Smooth muscle cell (in vitro differentiated cells): Measurements from ENCODE around the gene CRB2. TPM values are rescaled to one million over a fixed set of nuclear protein-coding genes. Genes with fewer than 3 reads are reported as not detected.

ENCODE experiments used
- DNase-seq: peaks from one replicate; lab custom pipeline; 2025; ENCODE audit not compliant: unreplicated experiment; lab: John Stamatoyannopoulos, UW
- H2AFZ ChIP-seq: fragments of 200-600 bp; sonication (generic); 2 replicates; pipeline ENCODE4 v1.6.0; 2016; ENCODE audit warnings: antibody characterized with exemption, low read depth, mild to moderate bottlenecking
- H3F3A ChIP-seq: fragments of 200-600 bp; sonication (generic); 2 replicates; pipeline ENCODE4 v1.6.0; 2017; ENCODE audit warnings: antibody characterized with exemption, low read depth
- H3K27ac ChIP-seq: fragments of 200-600 bp; sonication (generic); 2 replicates; pipeline ENCODE4 v1.5.1; 2016; ENCODE audit warnings: low read depth, mild to moderate bottlenecking
- H3K27me3 ChIP-seq: fragments of 200-600 bp; sonication (generic); 2 replicates; pipeline ENCODE4 v1.6.1; 2016; ENCODE audit warnings: low read depth, mild to moderate bottlenecking
- H3K36me3 ChIP-seq: fragments of 200-600 bp; sonication (generic); 2 replicates; pipeline ENCODE4 v1.5.1; 2016; ENCODE audit warnings: low read depth
- H3K4me1 ChIP-seq: fragments of 200-600 bp; sonication (generic); 2 replicates; pipeline ENCODE4 v1.5.1; 2016; ENCODE audit warnings: low read depth
- H3K4me2 ChIP-seq: fragments of 200-600 bp; sonication (generic); 2 replicates; pipeline ENCODE4 v1.6.0; 2016; ENCODE audit warnings: mild to moderate bottlenecking
- H3K4me3 ChIP-seq: fragments of 200-600 bp; sonication (generic); 2 replicates; pipeline ENCODE4 v1.5.1; 2016; ENCODE audit warnings: mild to moderate bottlenecking
- H3K79me2 ChIP-seq: fragments of 200-600 bp; sonication (generic); 2 replicates; pipeline ENCODE4 v1.6.0; 2016; ENCODE audit warnings: low read depth, mild to moderate bottlenecking
- H3K9ac ChIP-seq: fragments of 200-600 bp; sonication (generic); 2 replicates; pipeline ENCODE4 v1.6.0; 2016; ENCODE audit warnings: low read depth
- H3K9me3 ChIP-seq: fragments of 200-600 bp; sonication (generic); replicated peaks from 2 replicates; pipeline ENCODE4 v1.5.1; 2016; ENCODE audit warnings: low read depth
- H4K20me1 ChIP-seq: fragments of 200-600 bp; sonication (generic); 2 replicates; pipeline ENCODE4 v1.6.0; 2016; ENCODE audit warnings: low read depth
- WGBS: methylation state at CpG from one replicate; pipeline ENCODE4 v1.1.7; 2016; ENCODE audit warnings: low lambda C conversion rate; 5-methylcytosine and 5-hydroxymethylcytosine counted together
- polyA plus RNA-seq: library from polyadenylated mRNA; unstranded; fragments of >200 nt; fragmentation: Nextera tagmentation; extraction: Ambion mirVana; gene quantifications from 2 replicates; pipeline ENCODE4 v1.2.1, GENCODE V29; 2016
- total RNA-seq: library from RNA; depleted of rRNA; stranded (reverse); fragments of >200 nt; gene quantifications from 2 replicates; pipeline ENCODE4 v1.2.3, GENCODE V29; 2014
- TF ChIP-seq, protein P1 (sequence below): fragments of 200-600 bp; sonication (generic); IDR thresholded peaks from 2 replicates; pipeline ENCODE4 v1.5.1; 2017; ENCODE audit warnings: borderline replicate concordance, mild to moderate bottlenecking, antibody characterized with exemption; ENCODE audit not compliant: insufficient read depth, poor library complexity, severe bottlenecking

The CRB2 gene
- total and polyA plus RNA-seq, 2 experiments from 2014 or later: 1.7 to 3.1 TPM

DNA sequence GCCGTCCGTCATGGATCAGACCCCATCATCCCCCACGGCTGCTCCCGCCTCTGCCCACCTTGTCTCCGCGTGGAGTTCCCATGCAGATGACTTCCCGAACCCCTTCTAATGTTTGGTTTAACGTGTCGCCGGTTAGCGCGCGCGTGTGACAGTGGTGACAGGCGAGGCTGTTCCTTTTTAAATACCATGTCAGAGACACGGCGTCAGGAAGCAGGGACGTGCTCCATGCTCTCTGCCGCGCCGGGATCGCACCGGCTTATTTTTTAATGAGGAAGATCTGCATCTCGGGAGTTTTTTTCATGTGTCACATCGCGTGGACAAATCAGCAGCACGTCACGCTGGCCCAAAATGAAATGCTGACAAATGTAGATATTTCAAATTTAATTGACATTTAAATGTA lies 35.9 kb downstream of the CRB2 start:
- H3K4me3 ChIP-seq: no peak overlapping the region
- 93% methylated on average over 26 of the region's 28 CpGs for WGBS

DNA sequence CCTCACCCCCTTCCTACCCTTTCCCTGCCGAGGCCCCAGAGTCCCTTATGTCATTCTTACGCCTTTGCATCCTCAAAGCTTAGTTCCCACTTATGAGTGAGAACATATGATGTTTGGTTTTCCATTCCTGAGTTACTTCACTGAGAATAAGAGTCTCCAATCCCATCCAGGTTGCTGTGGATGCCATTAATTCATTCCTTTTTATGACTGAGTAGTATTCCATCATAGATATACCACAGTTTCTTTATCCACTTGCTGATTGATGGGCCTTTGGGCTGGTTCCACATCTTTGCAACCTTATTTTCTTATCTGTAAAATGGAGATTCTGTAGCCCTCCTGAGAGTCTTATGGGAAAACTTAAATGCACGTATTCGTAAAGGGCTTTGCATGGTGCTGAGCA lies 36.8 kb downstream of the CRB2 start:
- Histone ChIP-seq H3K27me3 (no peaks in the 10 kb centered on the region), H3K9ac (no peak overlapping the region), H3F3A (no peaks in the 10 kb centered on the region), H3K79me2 (no peaks in the 10 kb centered on the region), H3K27ac (no peak overlapping the region), H3K4me3 (no peak overlapping the region), H4K20me1 (no peaks in the 10 kb centered on the region), H3K4me2 (no peak overlapping the region), H3K4me1 (no peaks in the 10 kb centered on the region), H3K36me3 (no peaks in the 10 kb centered on the region), H3K9me3 (no peaks in the 10 kb centered on the region), H2AFZ (no peak overlapping the region)
- TF ChIP-seq, protein P1, sequence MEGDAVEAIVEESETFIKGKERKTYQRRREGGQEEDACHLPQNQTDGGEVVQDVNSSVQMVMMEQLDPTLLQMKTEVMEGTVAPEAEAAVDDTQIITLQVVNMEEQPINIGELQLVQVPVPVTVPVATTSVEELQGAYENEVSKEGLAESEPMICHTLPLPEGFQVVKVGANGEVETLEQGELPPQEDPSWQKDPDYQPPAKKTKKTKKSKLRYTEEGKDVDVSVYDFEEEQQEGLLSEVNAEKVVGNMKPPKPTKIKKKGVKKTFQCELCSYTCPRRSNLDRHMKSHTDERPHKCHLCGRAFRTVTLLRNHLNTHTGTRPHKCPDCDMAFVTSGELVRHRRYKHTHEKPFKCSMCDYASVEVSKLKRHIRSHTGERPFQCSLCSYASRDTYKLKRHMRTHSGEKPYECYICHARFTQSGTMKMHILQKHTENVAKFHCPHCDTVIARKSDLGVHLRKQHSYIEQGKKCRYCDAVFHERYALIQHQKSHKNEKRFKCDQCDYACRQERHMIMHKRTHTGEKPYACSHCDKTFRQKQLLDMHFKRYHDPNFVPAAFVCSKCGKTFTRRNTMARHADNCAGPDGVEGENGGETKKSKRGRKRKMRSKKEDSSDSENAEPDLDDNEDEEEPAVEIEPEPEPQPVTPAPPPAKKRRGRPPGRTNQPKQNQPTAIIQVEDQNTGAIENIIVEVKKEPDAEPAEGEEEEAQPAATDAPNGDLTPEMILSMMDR: no peak
- WGBS: 100% methylated on average over 4 of the region's 4 CpGs
- DNase-seq: no peak

More for the DNA sequence above, 35.9 kb downstream of the CRB2 start:
- H3K9me3 ChIP-seq: no peaks in the 10 kb centered on the region
- H2AFZ ChIP-seq: no peak overlapping the region
- H3K4me1 ChIP-seq: no peaks in the 10 kb centered on the region
- no peak overlapping the region for H3K9ac ChIP-seq
- no peaks in the 10 kb centered on the region for H3F3A ChIP-seq
- TF ChIP-seq, protein P1: no peak
- H3K36me3 ChIP-seq: no peaks in the 10 kb centered on the region
- no peaks in the 10 kb centered on the region for H3K79me2 ChIP-seq
- H3K27me3 ChIP-seq: no peaks in the 10 kb centered on the region
- no peak for DNase-seq
- no peak overlapping the region for H3K27ac ChIP-seq
- H3K4me2 ChIP-seq: no peak overlapping the region
- H4K20me1 ChIP-seq: no peaks in the 10 kb centered on the region

DNA sequence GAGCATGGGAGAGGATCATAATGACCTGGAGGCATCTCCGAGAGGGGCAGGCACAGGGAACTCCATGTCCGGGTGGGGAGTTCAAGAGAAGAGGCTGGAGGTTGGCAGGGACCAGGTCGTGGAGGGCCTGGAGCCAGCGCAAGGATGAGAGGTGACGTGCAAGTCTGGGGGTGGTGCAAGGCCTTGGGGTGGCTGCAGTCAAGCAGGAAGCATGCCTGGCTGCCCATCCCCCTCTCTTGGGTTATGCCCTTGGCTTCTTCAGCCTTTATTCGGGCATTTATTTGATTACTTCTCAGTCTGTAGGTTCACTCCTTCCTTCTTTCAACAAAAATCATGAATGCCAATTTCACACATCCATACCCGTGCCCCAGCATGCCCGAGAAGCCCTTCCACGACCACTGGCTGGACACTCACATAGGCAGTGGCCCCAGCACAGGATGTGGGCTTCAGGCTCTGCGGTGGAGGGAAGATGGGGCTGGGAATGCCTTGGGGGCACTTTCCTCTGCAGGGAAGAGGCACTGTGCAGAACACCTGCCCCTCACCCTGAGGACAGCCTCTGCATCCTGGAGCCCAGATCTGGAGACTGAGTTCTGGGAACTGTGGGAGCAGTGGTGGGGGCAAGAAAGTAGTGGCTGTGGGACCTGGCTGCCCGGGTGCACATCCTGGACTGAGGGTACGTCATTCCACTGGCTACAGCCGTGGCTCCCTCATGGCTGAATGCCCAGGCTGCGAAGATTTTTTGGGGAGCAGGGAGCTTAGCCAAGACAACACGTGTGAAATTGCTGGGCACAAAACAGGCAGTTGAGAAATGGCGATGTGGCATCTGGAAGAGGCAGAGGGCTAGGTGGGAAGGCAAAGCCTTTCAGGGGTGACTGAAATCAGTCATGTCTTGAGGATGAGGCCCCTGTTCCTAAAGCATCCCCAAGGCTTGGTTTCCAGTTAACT lies 38.6 kb downstream of the CRB2 start:
- Histone ChIP-seq H3K27ac (no peak overlapping the region), H3F3A (no peaks in the 10 kb centered on the region), H2AFZ (no peak overlapping the region), H3K9me3 (no peaks in the 10 kb centered on the region), H3K36me3 (no peaks in the 10 kb centered on the region), H3K4me1 (no peaks in the 10 kb centered on the region), H3K9ac (no peak overlapping the region), H3K27me3 (no peaks in the 10 kb centered on the region), H3K79me2 (no peaks in the 10 kb centered on the region), H3K4me3 (no peak overlapping the region), H3K4me2 (no peak overlapping the region), H4K20me1 (no peaks in the 10 kb centered on the region)
- TF ChIP-seq, protein P1: no peak
- DNase-seq: no peak
- 85% methylated on average over 16 of the region's 16 CpGs for WGBS

DNA sequence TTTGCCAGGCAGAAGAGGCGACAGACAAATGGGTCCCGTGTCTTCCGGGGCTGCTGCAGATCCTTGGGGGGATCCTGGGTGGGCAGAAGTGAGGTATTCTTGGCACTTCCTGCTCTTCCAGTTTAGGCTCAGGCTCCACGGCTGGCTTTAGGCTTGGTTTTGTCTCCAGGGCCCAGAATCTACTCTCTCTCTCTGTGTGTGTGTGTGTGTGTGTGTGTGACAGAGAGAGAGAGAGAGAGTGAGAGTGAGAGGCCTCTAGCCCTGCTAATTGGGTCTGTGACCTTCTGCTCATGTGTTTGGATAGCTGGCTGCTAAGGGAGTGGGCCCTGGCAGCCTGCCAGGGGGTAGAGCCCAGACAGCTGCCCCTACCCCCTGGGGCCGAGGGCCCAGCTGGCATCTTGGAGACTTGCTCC lies 39.3 kb downstream of the CRB2 start:
- no peak for DNase-seq
- Histone ChIP-seq H3K4me3 (no peak overlapping the region), H4K20me1 (no peaks in the 10 kb centered on the region), H3K9ac (no peak overlapping the region), H2AFZ (no peak overlapping the region), H3K4me2 (no peak overlapping the region), H3K27ac (no peak overlapping the region), H3K27me3 (no peaks in the 10 kb centered on the region), H3K9me3 (no peaks in the 10 kb centered on the region), H3K79me2 (no peaks in the 10 kb centered on the region), H3K4me1 (no peaks in the 10 kb centered on the region), H3K36me3 (no peaks in the 10 kb centered on the region), H3F3A (no peaks in the 10 kb centered on the region)
- 73% methylated on average over 5 of the region's 5 CpGs for WGBS
- TF ChIP-seq, protein P1: no peak
